Kasumi-1 (cell line): ENCODE measurements around the gene MTA2.

ENCODE experiments used
- DNase-seq, 2 experiments: peaks; one replicate each; lab custom pipeline; 2025; lab: John Stamatoyannopoulos, UW

MTA2 gene

GRCh38 chr11:62612366-62613290 lies 11.0 kb upstream of the MTA2 start, which contains the start of the genes EML3 and ROM1:
EML3 (minus strand) TSS chr11:62612775; CDS start chr11:62612457, 318 bp downstream.
ROM1 (plus strand) TSS chr11:62613257; CDS start chr11:62613282, 25 bp downstream.
- DNase-seq, result peak; percentile 71 to 76

- DNase-seq, result peak; percentile 62 to 66
Measured at GRCh38 chr11:62611705-62612365, 10.2 kb upstream of the MTA2 start.

GRCh38 chr11:62610814-62611704 lies 9.4 kb upstream of the MTA2 start:
- no peak for DNase-seq

- no peak for DNase-seq
Measured at GRCh38 chr11:62610403-62610802, 8.7 kb upstream of the MTA2 start.

DNA sequence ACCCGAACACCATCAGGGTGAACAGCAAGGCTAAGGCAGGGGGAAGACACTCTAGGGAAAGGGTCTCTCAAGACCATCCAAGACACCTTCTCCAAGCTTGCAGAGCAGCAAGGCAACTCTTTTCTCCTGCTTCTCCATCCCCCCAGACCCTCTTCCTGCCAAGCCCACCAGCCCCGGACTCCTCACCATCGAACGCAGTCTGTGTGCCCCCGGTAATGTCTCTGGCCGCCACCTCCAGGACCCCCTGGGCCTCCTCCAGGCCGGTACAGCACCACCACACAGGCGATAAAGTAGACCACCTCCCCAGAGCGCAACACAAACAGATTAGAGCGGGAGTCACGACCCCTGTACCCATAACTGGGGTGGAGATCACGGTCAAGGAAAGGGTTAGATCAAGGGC lies 7.1 kb upstream of the MTA2 start:
- DNase-seq, result no peak

- DNase-seq, result no peak
Measured at GRCh38 chr11:62607714-62608113, 6.0 kb upstream of the MTA2 start.

DNA sequence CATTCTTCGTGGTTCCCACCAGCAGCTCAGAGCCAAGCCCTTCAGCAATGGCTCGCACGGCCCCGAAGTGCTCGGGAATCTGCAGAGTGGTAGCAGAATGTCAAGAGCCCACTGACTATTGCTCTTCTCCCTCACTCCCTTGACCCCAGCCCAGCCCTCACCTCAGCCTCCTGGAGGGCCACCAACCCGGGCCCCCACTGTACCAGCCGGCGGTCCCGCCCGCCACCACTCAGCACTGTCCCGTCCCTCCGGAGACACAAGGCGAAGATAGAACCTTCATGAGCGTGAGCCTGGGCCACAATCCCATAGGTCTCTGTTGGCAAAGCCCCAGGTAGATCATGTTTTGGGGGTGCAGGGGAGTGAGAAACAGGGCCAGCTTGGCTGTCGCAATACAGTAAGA lies 4.2 kb upstream of the MTA2 start:
- no peak for DNase-seq

GRCh38 chr11:62605467-62605866 lies 3.8 kb upstream of the MTA2 start:
- DNase-seq, result no peak

DNA sequence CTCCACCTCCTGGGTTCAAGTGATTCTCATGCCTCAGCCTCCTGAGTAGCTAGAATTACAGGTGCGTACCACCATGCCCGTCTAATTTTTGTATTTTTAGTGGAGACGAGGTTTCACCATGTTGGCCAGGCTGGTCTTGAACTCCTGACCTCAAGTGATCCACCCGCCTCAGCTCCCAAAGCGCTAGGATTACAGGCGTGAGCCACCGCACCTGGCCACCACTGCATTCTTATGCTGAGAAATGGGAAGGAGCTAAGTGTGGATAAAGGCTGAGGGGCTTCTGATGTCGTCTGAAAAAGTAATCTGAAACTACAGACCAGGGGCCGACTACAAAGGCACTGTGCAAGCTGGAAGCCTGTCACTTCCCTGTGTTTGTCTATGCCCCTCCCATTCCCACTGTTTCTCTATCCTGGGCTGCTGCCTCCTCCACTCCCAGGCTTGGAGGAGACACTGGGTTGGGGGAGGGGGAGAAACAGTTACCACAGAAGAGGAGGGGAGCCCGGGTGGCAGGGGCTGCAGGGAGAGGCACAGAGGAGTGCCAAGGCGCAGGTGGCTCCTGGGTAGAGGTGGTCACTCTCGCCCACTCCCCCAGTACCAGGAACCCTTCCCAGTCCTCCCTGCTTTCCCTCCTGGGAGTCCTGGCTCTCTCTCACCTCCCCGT lies 2.9 kb upstream of the MTA2 start:
- no peak for DNase-seq

GRCh38 chr11:62603776-62604299 lies 2.2 kb upstream of the MTA2 start:
- DNase-seq, result no peak

GRCh38 chr11:62603072-62603408 lies 1.4 kb upstream of the MTA2 start:
- no peak for DNase-seq

DNA sequence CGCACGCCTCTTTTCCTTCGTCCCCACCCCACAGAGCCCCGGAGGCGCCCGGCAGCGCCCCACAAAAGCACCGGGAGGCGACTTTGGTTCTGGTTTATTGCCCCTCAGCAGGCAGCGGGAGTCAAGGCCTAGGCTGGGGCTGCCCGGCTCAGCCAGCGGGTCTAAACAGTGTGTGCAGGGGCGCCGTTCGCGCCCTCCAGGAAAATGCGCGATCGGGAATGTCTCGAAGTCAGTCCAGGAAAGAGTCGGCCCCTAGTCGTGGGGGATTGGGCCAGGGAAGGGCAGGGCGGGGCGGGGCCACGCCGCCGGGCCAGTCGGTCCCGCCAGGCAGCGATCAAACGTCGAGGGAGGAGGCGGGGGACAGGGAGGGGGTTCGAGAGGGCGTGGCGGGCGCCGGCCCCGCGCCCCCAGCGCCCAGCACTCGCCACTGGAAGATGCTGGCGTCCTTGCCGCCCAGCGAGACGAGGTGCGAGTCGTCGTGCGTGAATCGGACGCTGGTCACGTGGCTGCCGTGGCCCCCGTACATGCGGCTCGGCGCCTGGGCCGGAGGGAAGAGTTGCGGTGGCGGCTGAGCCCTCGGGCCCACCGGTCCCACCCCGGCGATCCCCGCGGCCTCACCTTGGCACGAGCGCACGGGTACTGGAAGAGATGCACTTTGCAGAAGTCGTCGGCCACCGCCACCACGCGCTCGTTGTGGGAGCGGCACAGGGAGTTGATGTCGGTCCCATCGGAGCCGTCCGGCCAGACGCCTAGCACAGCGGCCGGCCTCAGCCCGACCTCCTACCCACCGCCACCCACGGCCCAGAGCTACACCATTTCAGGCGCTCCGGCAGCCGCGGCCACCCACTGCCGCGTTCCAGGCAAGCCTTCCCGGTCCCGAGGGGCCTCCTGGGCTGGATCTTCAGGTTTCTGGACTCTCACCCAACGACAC lies 741 bp upstream of the MTA2 start:
- no peak for DNase-seq

- no peak for DNase-seq
Measured at GRCh38 chr11:62601122-62601371, 618 bp downstream of the MTA2 start.

DNA sequence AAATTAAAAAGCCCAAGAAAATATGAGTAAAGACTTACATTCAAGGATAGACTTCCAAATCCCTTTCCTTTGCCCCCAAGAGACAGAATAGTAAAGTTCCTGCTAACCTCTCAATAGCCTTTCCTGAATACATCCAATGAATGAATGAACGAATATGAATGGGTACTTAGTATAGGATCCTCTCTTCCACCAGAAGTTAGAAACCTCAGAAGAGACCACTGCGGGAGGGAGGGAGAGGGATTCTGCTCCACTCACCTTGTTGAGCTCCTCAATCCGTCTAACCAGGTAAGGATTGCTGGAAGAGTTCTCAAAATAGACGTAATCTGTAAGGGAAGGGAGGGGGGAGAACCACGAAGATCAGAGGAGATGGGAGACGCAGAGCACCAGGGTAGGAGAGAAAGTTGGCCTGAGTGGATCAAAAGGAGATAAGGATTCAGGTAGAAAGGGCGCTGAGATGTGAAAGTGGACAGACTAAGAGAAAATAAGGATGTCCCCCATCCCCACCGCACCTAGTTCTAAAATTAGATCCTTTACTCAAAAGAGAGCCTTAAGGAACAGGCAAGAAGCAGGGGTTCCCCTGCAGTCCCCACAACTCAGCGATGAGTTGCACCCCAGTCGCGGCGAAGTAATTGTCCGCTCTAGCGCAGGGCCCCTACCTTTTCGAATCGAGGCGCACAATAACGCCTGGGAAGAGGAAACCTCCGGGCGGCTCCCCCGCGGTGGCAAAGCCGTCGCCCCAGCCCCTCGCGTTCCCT lies 1.1 kb downstream of the MTA2 start:
- DNase-seq, result no peak

GRCh38 chr11:62599901-62600300 lies 1.8 kb downstream of the MTA2 start:
- no peak for DNase-seq

GRCh38 chr11:62599069-62599696 lies 2.5 kb downstream of the MTA2 start:
- peak; percentile 98 to 99 for DNase-seq

GRCh38 chr11:62595124-62595523 lies 6.5 kb downstream of the MTA2 start:
- no peak for DNase-seq

- DNase-seq, result peak; percentile 88 to 89
Measured at GRCh38 chr11:62593434-62594044, 8.1 kb downstream of the MTA2 start.

- DNase-seq, result no peak
Measured at GRCh38 chr11:62592989-62593421, 8.7 kb downstream of the MTA2 start.
